Epidermal melanocyte (primary cell): ENCODE data around the gene GATAD2A.

Experiments
- DNase-seq: peaks from one replicate; pipeline ENCODE4 v3.0.0; 2011; ENCODE audit warnings: low spot score; ENCODE audit not compliant: insufficient read length

GATAD2A gene

DNA sequence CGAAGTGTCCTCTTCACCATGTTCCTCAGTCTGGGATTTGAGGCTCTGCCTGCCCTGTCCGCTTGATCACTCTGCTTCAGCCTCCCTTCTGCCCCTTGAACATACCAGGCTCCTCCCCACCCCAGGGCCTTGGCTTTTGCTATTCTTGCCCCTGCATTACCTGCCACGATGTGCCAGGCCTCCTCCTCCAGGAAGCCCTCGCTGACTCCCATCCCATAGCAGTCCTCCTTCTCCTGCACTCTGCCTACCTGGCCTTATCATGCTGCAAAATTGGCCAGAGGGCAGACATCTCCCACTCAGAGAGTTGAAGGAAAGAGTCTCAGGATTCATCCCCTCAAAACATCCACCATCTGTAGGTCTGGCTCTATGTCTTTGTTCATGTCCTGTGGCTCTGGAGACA is 125.4 kb downstream of the GATAD2A start:
- no peak for DNase-seq

DNA sequence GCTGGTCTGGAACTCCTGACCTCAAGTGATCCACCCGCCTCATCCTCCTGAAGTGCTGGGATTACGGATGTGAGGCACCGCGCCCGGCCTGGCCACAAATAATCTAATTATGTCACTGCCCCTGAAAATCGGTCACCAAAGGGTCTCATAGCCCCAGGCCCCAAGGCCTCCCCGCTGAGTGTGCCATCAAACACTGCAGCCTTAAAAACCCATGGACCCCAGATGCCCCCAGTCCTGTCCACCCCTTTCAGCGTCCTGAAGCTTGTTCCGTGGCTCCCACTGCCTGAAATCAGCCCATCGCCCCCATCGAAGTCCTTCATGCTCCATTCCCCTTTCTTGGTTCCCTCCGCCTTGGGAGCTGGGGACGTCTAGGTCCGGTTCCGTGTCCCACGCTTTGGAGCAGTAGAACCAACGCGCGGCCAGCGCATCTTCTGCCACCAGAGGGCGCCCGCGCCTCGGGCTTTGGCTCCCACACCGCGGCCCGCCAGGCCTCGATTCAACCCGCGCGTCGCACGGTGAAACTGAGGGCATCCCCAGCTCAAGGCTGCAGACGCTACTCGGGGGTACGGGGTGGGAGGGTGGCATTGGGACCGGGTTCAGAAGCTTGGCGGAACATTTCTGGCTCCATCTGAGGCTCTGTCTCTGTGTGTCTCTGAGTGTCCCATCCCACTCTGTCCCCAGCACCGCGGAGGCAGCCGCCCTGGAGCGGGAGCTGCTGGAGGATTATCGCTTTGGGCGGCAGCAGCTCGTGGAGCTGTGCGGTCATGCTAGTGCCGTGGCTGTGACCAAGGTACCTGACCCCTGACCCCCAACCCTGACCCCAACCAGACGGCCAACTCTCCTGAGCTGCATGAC is 126.7 kb downstream of the GATAD2A start:
- peak; percentile 90 for DNase-seq

DNA sequence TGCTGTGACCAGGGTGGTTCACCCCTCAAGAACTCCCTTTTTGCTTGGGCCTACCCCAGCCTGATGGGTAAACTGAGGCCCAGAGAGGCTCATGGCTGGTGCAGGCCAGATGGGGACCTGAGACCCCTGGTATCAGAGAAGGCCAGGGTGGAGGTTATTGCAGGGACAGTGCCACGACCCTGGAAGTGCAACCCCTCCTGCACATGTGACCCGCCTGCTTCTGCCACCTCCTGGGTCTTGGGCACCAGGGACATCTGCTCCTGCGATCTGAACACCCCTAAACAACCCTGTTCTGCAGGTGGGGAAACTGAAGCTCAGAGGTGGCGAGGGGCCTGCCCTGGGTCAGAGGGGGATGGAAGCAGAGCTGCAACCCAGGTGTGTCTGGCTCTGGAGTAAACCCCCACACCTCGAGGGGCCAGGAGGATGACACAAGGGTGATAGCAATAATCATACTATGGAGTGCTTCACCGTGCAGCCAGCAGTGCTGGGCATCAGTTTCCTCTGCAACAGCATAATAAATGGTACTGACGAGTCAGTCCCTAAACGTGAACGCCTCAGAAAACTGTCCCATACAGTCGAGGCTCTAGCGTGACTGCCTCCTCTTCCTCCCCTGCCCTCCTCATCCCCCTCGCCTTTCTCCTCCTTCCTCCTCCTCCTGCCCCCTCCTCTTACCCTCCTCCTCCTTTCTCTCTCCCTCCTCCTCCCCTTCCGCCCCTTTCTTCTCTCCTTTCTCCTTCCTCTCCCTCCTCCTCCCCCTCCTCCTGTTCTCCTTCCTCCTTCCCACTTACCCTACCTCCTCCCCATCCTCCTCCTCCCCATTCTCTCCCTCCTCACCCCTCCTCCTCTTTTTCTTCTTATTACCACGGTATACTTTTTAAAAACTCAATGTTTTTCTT is 127.6 kb downstream of the GATAD2A start:
- DNase-seq = no peak

DNA sequence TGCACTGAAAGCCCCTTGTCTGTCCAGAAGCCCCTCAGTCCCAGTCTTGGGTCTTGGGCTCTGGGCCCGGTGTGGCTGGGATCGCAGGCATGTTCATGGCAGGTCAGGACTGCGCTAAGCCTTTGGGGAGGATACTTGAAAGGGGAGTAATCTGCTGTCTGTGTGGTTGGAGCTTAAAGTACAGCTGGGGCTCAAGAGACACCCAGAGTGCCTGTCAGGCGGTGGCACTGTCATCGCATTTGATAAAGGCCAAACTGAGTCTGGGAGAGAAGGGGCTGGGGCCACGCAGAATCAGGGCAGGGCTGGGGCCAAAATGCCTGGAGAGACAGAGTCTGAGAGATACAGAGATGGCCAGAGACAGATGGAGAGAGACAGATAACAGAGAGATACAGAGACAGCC is 128.4 kb downstream of the GATAD2A start:
- DNase-seq = no peak

DNA sequence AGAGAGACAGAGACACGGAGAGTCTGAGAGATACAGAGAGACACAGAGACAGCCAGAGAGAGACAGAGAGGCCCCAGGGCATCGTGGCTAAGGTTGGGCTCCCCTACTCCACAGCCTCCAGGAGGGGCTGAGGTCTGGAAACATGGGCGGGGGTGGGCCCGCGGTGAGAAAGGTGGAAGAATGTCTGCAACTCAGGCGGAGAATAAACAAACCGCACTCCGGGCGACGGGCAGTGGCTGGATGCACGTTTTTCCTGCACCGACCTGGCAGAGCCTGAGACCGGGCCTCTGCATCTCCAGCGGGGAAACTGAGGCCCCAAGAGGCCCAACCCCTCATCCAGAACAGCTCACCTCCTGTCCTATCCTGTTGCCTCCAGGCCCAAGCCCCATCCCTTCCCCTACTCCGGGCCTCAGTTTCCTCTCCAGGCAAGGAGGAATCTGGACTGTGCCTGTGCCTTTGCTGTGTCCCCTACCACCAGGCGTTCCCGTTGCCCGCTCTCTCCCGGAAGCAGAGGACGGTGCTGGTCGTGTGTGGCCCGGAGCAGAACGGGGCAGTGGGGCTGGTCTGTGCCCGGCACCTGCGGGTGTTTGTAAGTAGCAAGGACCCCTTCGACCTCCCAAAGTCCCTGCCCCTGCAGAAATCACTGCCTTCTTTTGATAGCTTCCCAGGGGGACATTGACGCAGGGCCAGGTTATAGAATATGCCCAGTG is 129.2 kb downstream of the GATAD2A start:
- DNase-seq = no peak

DNA sequence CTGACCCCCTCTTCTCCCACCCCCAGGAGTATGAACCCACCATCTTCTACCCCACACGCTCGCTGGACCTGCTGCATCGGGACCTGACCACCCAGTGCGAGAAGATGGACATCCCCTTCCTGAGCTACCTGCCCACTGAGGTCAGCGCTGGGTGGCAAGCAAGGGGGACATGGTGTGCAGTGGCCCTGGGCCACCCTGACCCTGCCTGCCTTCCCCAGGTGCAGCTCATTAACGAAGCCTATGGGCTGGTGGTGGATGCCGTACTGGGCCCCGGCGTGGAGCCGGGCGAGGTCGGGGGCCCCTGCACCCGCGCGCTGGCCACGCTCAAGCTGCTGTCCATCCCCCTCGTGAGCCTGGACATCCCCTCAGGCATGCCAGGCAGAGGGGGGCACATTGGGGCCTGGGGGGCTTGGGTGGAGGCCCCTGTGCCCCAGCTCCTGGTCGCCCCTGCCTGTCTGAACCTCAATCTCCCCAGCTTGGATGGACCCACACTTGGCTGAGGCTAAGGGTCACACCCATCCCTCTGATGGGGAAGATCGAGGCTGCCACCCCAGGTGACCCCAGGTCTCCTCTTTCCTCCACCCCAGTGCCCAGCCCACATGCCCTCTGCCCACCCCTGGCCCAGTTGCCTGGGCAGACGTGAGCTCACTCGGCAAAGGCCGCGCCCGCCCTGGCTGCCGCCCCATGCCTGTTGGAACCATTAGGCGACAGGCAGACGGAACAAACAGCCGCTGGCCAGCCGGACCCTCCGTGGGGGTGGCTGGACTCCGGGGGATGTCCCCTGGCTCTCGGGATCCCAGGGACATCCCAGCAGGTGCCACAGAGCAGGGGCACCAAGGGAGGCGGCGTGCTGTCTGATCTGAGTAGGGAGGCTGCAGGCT is 130.1 kb downstream of the GATAD2A start:
- no peak for DNase-seq

DNA sequence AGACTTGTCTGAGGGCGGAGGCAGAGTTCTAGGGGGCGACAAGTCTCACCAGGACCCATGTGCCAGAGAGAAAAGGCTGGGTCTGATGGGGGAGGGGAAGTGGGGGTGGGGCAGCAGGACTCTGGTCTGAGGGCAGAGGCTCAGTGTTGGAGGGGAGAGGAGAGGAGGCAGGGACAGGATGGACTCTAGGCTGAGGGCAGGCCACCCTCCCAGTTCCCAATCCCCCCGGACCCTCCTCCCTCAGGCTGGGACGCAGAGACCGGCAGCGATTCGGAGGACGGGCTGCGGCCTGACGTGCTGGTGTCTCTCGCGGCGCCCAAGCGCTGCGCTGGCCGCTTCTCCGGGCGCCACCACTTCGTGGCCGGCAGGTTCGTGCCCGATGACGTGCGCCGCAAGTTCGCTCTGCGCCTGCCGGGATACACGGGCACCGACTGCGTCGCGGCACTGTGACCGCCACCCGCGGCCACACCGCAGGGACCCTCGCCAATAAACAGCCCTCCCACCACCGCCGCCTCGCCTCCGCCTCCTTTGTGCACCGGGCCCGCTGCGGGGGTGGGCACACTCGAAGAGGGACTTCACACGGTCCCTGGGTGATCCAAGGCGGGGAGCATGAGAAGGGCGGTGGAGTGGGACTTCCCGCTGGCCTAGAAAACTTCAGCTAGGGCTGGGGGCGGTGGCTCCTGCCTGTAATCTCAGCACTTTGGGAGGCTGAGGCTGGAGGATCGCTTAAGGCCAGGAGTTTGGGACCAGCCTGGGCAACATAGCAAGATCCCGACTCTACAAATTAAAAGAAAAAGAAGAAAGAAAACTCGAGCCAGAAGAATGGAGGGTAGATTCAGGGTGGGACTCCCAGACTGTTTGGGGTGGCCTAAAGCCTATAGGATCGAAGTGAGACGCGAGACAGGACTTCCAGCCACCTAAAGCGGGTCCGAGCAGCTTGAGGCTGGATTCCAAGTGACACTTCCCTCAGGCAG is 131.9 kb downstream of the GATAD2A start:
- DNase-seq = no peak

DNA sequence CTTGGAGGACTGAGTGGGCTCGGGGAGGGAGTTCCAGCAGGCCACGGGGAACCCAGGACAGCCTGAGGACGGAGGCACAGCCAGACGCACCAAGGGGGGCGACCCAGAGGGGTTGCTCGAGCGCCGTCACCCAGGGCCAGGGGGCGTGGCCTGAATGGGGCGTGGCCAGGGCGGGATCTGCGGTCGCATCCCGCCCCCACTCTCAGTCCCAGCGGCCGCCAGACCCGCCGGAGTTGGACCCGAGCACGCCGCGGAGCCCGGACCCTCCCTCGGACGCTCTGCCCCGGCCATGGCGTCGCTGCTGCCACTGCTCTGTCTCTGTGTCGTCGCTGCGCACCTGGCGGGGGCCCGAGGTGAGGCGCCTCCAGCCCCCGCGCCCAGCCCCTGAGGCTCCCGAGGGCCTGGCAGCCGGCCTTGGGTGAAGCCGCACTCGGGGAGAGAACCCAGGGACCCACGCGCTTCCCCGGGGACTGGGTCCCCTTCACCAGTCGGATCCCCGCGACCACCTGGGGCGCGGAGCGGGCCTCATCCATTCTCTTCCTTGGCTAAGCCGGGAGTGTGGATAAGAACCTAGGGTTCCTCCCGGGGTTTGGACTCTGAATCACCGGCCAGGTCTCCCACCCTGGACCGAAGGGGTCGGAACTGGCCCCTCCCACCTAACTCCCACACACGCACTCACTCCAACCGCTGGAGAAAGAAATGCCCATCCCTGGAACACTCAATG is 132.7 kb downstream of the GATAD2A start, which contains the start of gene CILP2:
Gene CILP2 (plus strand): TSS at position 205 of the 724 bp plus-strand sequence. CDS start 85 bp downstream, at position 290.
- DNase-seq = no peak

DNA sequence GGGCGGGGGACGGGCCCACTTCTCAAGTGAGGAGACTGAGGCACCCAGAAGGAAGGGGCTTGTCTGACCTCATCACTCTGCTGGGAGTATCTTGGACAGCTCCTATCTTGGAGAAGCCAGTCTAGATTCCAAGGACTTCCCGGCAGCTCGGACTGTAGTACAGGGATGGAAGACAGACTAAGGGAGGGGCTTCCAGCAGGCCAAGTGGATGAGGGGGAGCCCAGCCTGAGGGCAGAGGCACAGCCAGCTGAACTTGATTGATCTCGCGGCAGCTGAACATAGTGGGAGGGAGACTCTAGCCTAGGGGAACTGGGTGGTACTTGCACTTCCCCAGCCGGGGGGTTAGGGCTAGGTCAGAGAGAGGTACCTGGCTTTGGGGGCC is 133.3 kb downstream of the GATAD2A start:
- no peak for DNase-seq

DNA sequence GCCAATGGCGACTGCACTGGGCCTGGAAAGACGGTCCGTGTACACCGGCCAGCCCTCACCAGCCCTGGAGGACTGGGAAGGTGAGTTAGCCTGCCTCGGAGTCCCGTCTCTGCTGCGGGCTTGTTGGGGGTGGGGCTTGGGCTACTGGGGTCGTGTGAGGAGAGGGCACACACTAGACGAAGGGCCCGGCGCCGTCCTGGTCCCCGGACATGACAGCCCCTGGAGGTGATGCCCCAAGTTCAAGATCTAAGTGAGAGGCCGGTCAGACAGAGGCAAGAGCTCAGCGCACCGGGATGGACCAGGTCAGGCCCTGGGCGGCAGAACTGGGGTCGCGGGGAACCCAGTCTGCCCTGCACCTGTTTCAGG is 134.2 kb downstream of the GATAD2A start:
- DNase-seq = no peak

DNA sequence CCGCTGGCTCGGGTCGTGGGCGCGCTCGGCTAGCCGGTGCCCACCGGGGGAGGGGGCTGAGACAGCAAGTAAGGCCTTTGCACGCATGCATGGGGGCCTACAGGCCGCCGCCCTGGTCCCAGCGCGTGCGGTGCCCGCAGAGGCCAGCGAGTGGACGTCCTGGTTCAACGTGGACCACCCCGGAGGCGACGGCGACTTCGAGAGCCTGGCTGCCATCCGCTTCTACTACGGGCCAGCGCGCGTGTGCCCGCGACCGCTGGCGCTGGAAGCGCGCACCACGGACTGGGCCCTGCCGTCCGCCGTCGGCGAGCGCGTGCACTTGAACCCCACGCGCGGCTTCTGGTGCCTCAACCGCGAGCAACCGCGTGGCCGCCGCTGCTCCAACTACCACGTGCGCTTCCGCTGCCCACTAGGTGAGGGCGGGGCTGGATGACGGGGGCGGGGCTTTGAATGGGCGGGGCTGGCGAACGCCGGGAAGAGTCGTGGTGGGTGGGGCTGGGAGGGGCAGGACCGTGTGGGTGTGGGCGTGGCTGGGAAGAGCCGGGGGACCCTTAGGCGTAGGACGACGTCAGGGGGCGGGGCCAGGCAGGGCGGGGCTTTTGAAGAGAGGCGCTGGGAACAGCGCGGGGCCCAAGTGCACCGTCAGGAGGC is 134.7 kb downstream of the GATAD2A start:
- DNase-seq = no peak

DNA sequence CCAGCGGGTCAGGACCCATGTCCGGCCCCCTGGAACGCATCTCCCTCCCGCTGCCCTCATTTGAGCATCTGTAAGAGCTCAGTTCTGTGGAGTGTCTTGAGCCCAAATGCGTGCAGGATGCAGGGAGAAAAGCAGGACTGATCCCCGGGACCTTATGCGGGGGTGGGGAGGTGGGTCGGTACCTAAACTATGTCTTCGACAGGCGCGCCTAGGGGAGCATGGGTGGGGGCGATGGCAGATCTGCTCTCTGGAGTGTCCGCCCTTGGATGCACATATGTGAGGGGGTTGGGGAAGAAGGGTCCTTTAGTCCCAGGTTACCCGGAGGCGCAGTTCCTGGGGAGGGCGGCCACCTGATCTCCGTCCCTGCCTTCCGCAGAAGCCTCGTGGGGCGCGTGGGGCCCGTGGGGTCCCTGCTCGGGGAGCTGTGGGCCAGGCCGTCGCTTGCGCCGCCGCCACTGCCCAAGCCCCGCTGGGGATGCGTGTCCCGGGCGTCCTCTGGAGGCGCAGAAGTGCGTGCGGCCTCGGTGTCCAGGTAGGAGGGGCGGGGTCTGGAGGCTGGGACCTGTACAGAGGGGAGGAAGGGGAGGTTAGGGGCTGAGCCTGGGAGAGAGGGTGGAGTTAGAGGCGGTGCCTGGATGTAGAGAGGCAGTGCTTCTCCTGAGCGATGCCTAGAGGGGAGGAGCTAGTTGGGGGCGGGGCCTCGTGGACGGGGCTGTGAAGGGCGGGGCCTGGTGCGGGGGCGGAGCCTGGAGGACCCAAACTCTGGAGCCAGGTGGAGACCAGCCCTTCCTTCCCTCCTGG is 135.4 kb downstream of the GATAD2A start:
- DNase-seq = no peak

DNA sequence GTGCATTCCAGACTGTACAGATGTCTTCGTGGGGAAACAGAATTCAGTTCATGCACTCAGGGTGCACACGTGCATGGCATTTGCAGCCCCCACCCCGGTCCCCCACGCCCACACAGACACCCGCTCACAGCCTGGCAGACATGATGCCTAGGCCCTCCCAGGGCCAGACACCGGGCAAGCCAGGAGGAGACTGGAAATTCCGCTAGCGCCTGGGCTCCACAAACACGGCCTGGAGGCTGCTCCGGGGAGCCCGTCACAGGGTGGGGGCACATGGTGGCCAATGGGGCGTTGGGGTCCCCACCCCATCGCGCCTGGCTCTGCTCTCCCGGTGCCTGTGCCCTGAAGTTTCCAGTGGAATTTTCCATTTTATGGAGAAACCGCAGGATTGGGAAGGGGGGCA is 136.1 kb downstream of the GATAD2A start:
- no peak for DNase-seq

DNA sequence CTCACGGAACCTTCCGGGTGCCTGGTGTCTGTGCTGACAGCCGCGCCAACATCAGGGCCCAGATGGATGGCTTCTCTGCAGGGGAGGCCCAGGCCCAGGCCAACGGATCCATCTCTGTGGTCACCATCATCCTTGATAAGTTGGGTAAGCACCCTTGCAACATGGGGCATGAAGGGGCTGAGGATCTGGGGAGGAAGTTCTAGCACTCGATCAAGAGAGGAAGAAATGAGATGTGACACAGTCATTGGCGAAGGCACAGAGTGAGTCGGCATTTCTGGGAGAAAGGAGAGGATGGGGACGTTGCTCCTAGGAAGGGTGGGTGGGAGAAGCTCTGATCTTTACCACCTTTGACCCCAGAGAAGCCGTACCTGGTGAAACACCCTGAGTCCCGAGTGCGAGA is 137.0 kb downstream of the GATAD2A start:
- no peak for DNase-seq

DNA sequence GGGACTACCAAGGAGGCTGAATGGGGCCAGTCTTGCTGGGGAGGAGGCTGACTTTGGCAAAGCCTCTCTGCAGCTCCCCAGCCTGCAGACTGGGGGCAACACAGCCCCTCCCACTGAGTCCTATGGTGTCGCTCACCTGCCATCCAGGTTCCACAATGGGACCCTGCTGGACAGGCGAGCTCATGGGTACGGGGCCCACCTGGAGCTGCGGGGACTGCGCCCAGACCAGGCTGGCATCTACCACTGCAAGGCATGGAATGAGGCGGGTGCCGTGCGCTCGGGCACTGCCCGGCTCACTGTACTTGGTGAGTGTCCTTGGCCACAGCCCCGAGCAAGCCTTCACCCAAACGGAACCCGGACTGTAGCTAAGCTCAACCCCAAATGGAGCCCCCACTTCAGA is 137.6 kb downstream of the GATAD2A start:
- no peak for DNase-seq

DNA sequence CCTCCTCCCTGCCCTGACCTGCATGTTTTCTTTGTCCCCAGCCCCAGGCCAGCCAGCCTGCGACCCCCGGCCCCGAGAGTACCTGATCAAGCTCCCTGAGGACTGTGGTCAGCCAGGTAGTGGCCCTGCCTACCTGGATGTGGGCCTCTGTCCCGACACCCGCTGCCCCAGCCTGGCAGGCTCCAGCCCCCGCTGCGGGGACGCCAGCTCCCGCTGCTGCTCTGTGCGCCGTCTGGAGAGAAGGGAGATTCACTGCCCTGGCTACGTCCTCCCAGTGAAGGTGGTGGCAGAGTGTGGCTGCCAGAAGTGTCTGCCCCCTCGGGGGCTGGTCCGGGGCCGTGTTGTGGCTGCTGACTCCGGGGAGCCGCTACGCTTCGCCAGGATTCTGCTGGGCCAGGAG is 138.2 kb downstream of the GATAD2A start:
- DNase-seq = no peak

DNA sequence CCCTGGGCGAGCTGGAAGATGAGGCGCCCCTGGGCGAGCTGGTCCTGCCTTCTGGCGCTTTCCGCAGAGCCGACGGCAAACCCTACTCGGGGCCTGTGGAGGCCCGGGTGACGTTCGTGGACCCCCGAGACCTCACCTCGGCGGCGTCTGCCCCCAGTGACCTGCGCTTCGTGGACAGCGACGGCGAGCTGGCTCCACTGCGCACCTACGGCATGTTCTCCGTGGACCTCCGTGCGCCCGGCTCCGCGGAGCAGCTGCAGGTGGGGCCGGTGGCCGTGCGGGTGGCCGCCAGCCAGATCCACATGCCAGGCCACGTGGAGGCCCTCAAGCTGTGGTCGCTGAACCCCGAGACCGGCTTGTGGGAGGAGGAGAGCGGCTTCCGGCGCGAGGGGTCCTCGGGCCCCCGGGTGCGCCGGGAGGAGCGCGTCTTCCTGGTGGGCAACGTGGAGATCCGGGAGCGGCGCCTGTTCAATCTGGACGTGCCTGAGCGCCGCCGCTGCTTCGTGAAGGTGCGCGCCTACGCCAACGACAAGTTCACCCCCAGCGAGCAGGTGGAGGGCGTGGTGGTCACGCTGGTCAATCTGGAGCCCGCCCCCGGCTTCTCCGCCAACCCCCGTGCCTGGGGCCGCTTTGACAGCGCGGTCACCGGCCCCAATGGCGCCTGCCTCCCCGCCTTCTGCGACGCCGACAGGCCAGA is 138.9 kb downstream of the GATAD2A start:
- DNase-seq = no peak
